ENCODE results near the gene SH2B3. TPM values are rescaled to one million over a fixed set of nuclear protein-coding genes. Genes with fewer than 3 reads are reported as not detected.

Gene SH2B3
- total RNA-seq, 3 donors from 2014 or later (not counting 1 experiment from before 2014, with no cell fraction given): 68.1 to 81.3 (median 68.4) TPM

- TF ChIP-seq CTCF (IDR thresholded peaks at IDR 0.05): no peak
- DNase-seq (no peak), ATAC-seq (no peak)
- peaks cover 16% of the 10 kb centered on the region for H3K4me1 ChIP-seq (ENCODE audit: control insufficient read depth, insufficient read depth, low read length)
- no peaks in the 10 kb centered on the region for H3K9me3 Mint-ChIP-seq
- H3K9me3 ChIP-seq (ENCODE audit: control insufficient read depth, insufficient read depth, low read length): no peaks in the 10 kb centered on the region
- H3K4me1 Mint-ChIP-seq: peaks cover 12 to 19% of the 10 kb centered on the region in 2 donors
- no peak overlapping the region for H3K4me3 ChIP-seq (ENCODE audit: low read length)
- H3K36me3 ChIP-seq (ENCODE audit: control insufficient read depth, insufficient read depth, low read length): peaks cover 28% of the 10 kb centered on the region
- H3K27ac ChIP-seq (ENCODE audit: low read length): no peak overlapping the region
- no peak overlapping the region for H3K4me3 Mint-ChIP-seq
- H3K27me3 ChIP-seq (ENCODE audit: control insufficient read depth, insufficient read depth, low read length): no peaks in the 10 kb centered on the region
- H3K27ac Mint-ChIP-seq: peak overlapping the region in 1 of 2 donors; percentile 23
- no peaks in the 10 kb centered on the region for H3K27me3 Mint-ChIP-seq (ENCODE audit: low read depth in 2 of 2)
- no peaks in the 10 kb centered on the region for H3K36me3 Mint-ChIP-seq
- 95% methylated on average over 5 of the region's 5 CpGs for WGBS (ENCODE audit: insufficient coverage)
- intact Hi-C loops (cut with micrococcal nuclease): no loop called here
Observed at GRCh38 chr12:111419784-111420183, 14.1 kb downstream of the SH2B3 start.

- no peak for TF ChIP-seq CTCF (IDR thresholded peaks at IDR 0.05)
- Histone ChIP-seq H3K4me1 (ENCODE audit: control insufficient read depth, insufficient read depth, low read length) (peaks cover 17% of the 10 kb centered on the region), H3K27me3 (ENCODE audit: control insufficient read depth, insufficient read depth, low read length) (no peaks in the 10 kb centered on the region), H3K9me3 (ENCODE audit: control insufficient read depth, insufficient read depth, low read length) (no peaks in the 10 kb centered on the region), H3K36me3 (ENCODE audit: control insufficient read depth, insufficient read depth, low read length) (peaks cover 28% of the 10 kb centered on the region), H3K4me3 (ENCODE audit: low read length) (no peak overlapping the region), H3K27ac (ENCODE audit: low read length) (no peak overlapping the region)
- over 99% methylated on average over 7 of the region's 7 CpGs for WGBS (ENCODE audit: insufficient coverage)
- no peaks in the 10 kb centered on the region for H3K36me3 Mint-ChIP-seq
- ATAC-seq (no peak), DNase-seq (no peak)
- intact Hi-C loops (cut with micrococcal nuclease): no loop called here
- no peak overlapping the region for H3K27ac Mint-ChIP-seq
- H3K4me1 Mint-ChIP-seq: peaks cover 14 to 20% of the 10 kb centered on the region in 2 donors
- no peaks in the 10 kb centered on the region for H3K9me3 Mint-ChIP-seq
- no peaks in the 10 kb centered on the region for H3K27me3 Mint-ChIP-seq (ENCODE audit: low read depth in 2 of 2)
- no peak overlapping the region for H3K4me3 Mint-ChIP-seq
Observed at GRCh38 chr12:111420494-111420893, 14.8 kb downstream of the SH2B3 start.

GRCh38 chr12:111424189-111424792 lies 18.6 kb downstream of the SH2B3 start:
- H3K4me3 ChIP-seq (ENCODE audit: low read length): no peak overlapping the region
- TF ChIP-seq CTCF (IDR thresholded peaks at IDR 0.05): no peak

More at GRCh38 chr12:111424189-111424792, 18.6 kb downstream of the SH2B3 start:
- DNase-seq: no peak
- H3K4me1 Mint-ChIP-seq: peaks cover 37 to 45% of the 10 kb centered on the region in 2 donors
- Histone ChIP-seq H3K36me3 (ENCODE audit: control insufficient read depth, insufficient read depth, low read length) (peaks cover 20% of the 10 kb centered on the region), H3K27me3 (ENCODE audit: control insufficient read depth, insufficient read depth, low read length) (no peaks in the 10 kb centered on the region), H3K27ac (ENCODE audit: low read length) (peak overlapping the region; percentile 80), H3K9me3 (ENCODE audit: control insufficient read depth, insufficient read depth, low read length) (no peaks in the 10 kb centered on the region), H3K4me1 (ENCODE audit: control insufficient read depth, insufficient read depth, low read length) (peaks cover 55% of the 10 kb centered on the region)
- intact Hi-C loops (cut with micrococcal nuclease): no loop called here
- peak overlapping the region; percentile 96 to 100 for H3K27ac Mint-ChIP-seq
- 72% methylated on average over 11 of the region's 11 CpGs for WGBS (ENCODE audit: insufficient coverage)
- no peaks in the 10 kb centered on the region for H3K36me3 Mint-ChIP-seq
- no peaks in the 10 kb centered on the region for H3K9me3 Mint-ChIP-seq
- no peak for ATAC-seq
- peak overlapping the region; percentile 64 for H3K4me3 Mint-ChIP-seq
- H3K27me3 Mint-ChIP-seq (ENCODE audit: low read depth in 2 of 2): no peaks in the 10 kb centered on the region

Data from natural killer cell (primary cell).